ENCODE results near the gene SIM2.
A peak's percentile ranks its signal among the peaks of the same experiment; 100 is the strongest.
"Not testable (repeated sequence)": the region's sequence is repeated elsewhere in the genome, so short reads cannot be mapped to it uniquely, and the experiment has no call there.

SIM2 gene, protein sequence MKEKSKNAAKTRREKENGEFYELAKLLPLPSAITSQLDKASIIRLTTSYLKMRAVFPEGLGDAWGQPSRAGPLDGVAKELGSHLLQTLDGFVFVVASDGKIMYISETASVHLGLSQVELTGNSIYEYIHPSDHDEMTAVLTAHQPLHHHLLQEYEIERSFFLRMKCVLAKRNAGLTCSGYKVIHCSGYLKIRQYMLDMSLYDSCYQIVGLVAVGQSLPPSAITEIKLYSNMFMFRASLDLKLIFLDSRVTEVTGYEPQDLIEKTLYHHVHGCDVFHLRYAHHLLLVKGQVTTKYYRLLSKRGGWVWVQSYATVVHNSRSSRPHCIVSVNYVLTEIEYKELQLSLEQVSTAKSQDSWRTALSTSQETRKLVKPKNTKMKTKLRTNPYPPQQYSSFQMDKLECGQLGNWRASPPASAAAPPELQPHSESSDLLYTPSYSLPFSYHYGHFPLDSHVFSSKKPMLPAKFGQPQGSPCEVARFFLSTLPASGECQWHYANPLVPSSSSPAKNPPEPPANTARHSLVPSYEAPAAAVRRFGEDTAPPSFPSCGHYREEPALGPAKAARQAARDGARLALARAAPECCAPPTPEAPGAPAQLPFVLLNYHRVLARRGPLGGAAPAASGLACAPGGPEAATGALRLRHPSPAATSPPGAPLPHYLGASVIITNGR

DNA sequence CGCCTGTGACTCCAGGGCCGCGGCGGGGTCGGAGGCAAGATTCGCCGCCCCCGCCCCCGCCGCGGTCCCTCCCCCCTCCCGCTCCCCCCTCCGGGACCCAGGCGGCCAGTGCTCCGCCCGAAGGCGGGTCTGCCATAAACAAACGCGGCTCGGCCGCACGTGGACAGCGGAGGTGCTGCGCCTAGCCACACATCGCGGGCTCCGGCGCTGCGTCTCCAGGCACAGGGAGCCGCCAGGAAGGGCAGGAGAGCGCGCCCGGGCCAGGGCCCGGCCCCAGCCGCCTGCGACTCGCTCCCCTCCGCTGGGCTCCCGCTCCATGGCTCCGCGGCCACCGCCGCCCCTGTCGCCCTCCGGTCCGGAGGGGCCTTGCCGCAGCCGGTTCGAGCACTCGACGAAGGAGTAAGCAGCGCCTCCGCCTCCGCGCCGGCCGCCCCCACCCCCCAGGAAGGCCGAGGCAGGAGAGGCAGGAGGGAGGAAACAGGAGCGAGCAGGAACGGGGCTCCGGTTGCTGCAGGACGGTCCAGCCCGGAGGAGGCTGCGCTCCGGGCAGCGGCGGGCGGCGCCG is at the start of gene SIM2:
Gene SIM2 (plus strand): TSS at position 135 of the 565 bp plus-strand sequence. CDS start 632 bp downstream, outside the sequence.
- DNase-seq (ENCODE audit: low spot score) = no peak

DNA sequence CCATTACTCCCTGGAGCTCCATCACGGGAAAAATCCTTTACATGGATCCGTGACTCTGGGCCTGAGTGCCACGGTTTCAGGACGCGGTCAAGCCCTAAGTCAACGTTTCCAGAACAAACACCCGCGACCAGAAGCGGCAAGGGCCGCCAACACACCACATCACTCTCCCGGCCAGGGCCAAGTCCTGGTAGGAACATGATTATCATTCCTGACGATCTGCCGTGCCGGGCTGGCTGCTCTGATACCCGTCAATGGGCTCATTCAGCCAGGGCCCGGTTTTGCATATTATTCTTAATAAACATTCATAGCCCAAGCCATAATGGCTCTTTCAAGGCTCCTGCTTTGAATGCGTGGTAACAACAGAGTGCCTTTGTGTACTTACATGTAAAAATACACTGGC is 44.6 kb upstream of the SIM2 start:
- DNase-seq (ENCODE audit: low spot score) = peak; percentile 94

DNA sequence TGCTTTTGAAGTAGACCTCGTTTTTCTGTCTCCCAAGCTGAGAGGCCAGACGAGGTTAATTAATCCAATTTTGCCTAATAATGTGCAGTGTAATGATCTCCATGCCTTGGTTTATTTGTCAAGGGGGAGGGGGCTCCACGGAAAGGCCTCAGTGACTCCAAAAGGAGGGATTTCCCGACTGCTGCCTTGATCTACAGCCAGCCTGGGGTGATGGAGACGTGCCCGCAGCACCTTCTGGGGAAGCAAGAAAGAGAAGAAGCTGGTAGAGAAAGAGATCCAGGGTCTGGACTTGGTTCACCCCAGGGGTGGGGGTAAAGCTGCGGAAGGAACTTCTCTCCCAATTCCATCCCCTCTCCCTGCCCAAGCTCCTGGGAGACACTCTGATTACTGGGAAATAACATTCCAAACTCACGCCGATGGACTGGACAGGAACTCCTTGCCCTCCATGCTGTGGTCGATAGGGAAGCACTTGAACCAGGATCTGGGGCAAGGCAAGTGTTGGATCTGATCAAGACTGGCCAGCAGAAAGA is 44.1 kb upstream of the SIM2 start:
- DNase-seq (ENCODE audit: low spot score) = no peak

DNA sequence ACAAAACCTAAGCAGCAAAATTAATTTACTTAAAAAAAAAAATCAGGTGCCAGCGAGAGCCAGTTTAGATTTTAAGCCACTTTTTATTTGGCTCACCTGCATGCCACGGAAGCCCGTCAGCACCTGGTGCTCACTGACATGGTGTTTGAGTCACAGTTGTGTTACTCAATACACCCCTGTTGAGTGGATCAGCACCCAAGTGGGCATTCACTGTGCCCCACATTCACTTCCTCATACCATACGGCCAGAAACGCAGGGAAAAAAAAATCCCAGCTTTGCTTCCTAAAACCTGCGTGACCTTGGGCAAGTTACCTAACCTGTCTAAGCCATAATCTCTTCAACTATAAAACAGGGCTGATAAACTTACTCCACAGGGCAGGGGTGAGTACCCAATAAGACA is 42.8 kb upstream of the SIM2 start:
- DNase-seq (ENCODE audit: low spot score) = no peak

DNA sequence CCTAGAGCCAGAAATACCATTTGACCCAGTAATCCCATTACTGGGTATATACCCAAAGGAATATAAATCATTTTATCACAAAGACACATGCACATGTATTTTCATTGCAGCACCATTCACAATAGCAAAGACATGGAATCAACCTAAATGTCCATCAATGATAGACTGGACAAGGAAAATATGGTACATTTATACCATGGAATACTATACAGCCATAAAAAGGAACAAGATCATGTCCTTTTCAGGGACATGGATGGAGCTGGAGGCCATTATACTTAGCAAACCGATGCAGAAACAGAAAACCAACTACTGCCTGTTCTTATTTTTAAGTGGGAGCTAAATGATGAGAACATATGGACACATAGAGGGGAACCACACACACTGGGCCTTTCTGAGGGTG is 41.6 kb upstream of the SIM2 start:
- not testable (repeated sequence) for DNase-seq (ENCODE audit: low spot score)

DNA sequence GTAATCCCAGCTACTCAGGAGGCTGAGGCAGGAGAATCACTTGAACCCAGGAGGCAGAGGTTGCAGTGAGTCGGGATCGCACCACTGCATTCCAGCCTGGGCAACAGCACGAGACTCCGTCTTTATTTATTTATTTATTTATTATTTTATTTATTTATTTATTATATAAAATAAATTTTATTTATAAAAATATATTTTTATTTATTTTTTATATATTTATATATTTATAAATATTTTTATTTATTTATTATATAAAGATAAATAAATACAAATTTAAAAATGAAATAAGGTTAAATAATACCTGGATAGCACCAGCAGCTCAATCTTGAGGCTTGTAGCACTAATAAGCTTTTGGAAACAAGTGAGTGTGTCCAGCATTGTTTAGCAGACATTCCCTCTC is 40.9 kb upstream of the SIM2 start:
- DNase-seq (ENCODE audit: low spot score) = no peak

DNA sequence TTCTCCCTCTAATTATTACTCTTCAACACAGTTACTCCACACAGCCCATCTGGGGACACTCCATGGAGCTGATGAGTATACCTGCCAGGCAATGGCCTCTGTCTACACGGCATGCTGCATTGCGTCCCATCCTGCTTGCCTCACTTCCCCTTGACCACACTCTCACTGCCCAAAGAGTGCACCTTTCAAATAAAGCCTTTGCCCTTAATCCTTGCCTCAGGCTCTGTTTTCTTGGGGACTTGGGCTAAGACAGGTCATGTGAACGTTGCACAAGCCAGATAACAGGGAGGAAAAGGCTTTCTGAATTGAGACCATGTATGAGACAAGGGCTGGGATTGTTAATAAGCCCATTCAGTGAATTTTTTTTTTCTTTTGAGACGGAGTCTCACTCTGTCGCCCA is 40.0 kb upstream of the SIM2 start:
- DNase-seq (ENCODE audit: low spot score) = no peak

DNA sequence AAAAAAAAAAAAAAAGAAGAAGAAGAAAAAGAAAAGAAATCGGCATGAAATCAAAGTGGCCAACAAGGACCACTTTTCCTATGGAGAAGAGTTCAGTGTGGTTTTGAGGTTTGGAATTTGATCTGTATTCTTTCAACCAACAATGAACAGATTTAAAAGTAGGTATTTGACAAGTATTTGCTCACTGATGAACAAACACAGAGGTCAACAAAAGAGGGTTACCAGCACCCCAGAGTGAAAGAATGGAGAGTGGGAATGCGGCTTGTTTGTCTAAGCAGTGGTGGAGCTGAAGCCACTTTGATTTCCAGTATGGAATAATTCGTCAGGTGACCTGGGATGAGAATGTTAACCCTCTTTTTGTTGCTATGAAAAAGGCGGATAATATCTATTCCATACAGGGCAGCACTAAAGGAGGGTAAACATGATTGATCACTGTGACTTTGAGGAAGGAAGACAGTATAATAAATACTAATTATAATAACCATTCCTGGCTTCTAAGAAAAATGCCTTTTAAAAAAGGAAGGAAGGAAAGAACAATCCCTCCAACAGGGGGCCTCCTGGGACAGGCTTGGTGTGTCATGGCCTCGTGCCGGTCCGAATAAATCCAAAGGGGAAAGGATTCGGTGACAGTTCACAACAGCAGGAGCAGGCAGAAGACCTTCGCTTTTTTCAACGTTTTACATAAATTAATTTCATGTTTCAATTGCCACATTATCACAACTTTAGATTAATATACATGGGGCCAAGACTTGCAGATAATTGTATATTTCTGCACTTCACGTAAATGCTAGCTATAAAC is 37.2 kb upstream of the SIM2 start:
- DNase-seq (ENCODE audit: low spot score) = no peak

DNA sequence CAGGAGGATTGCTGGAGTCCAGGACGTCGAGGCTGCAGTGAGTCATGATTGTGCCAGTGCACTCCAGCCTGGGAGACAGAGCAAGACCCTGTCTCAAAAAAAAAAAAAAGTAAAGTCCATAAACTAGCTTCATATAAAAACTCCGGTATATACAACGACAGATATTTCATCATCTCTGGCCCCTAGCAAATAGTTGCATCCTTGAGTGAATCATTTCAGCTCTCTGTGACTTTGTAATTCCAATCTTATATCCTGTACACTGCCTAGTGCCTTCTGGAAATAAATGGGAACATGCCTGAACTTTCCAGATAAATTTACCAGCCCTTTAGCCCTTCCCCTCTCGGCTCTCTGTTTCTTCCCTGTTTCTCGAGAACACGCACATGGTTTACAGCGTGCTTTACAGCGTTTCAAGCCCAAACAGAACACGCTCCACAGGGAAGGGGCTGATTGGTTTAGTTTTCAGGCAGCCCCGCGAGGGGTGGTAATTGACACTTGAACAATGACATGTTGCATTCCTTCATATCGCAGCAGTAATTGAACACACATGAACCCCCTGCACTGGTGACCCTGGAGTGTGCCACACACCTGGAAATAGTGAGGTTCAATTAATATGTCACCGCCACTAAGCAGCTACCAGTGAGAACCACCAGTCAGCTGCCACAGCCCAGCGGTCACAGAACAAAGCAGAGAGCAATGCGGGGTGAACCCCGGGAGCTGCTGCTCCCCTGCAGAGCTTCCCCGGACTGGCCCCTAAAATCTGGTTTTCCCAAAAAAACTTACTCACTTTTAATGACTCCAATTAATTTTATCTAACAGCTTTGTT is 35.7 kb upstream of the SIM2 start:
- no peak for DNase-seq (ENCODE audit: low spot score)

DNA sequence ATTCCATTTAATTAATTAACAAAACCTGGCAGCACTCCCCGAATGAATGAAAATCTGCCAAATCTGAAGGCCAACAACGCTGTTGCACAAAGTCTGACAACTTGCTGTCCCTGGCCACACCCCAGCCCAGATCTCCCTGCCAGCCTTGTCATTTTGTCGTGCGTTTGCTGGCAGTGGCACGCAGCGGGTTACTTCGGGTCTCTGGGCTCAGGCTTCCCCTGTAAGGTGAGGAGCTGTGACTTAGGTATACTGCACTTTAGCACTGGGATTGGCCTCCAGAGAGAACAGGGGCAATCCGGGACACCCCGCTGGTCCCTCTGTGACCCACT is 34.3 kb upstream of the SIM2 start:
- DNase-seq (ENCODE audit: low spot score) = no peak

DNA sequence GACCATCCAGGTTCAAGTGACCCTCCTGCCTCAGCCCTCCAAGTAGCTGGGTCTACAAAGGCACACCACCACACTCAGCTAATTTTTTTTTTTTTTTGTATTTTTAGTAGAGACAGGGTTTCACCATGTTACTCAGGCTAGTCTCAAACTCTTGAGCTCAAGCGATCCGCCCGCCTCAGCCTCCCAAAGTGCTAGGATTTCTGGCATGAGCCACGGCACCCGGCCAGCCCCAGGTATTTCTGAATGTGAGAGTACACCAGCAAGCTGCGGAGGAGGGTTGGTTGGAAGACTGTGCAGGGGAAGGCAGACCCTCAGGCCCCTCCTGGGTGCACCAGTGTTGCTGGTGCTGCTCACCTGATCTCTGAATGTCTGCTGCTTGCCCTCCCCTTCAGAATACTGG is 33.1 kb upstream of the SIM2 start:
- no peak for DNase-seq (ENCODE audit: low spot score)

DNA sequence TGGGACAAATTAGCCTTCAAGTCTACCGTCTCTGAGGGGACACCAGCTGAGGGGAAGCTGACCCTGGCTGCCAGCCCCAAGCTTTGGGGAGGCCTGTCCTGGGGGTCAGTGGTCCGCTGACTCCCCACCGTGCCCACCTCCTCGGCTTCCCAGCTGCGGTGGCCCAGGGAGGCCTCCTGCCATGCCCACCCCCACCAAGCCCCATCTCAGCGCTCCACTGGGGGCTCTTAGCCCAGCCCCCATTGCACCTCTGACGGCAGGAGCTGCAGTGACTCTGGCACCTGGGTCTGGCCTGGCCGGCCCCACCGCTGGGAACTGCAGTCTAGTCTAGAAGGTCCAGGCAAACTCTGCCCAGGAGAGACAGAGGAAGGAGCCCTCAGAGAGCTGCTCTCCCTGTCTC is 30.2 kb upstream of the SIM2 start:
- DNase-seq (ENCODE audit: low spot score) = no peak

DNA sequence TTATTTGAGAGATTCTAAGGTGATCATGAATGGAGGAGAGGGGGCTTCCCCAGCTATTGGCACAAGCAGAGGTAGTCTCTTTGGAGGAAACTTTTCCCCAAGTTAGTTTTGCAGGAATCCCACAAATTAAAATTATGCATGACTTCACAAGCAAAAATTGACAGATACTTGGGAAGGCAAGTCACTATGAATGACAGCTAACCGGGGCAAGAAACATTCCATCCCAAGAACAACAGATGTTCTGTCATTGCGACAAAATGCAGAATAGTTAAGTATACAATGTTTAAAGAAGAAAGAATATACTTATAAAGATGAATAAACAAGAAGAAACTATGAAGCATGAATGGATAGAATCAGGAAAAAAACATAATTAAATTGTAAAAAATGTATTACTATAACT is 27.1 kb upstream of the SIM2 start:
- no peak for DNase-seq (ENCODE audit: low spot score)

DNA sequence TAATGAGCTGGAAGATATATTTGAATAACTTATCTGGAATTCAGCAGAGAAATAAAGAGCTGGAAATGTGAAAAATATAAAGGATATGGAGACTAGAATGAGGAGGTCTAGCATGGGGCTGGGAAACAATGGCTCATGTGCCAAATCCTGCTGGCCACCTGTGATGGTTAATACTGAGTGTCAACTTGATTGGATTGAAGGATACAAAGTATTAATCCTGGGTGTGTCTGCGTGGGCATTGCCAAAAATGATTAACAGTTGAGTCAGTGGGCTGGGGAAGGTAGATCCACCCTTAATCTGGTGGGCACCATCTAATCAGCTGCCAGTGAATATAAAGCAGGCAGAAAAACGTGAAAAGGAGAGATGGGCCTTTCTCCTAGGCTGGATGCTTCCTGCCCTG is 26.6 kb upstream of the SIM2 start:
- DNase-seq (ENCODE audit: low spot score) = not testable (repeated sequence)

DNA sequence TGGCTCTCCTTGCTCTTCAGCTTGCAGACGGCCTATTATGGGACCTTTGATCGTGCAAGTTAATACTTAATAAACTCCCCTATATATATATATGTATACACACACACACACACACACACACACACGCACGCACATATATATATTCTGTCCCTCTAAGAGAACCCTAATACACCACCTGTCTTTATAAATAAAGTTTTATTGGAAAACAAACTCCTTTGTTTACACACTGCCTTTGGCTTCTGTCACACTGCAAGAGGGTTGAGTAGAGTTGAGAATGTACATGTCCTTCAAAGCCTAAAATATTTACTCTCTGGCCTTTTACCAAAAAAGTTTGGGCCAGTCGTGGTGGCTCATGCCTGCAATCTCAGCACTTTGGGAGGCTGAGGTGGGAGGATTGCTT is 26.2 kb upstream of the SIM2 start:
- no peak for DNase-seq (ENCODE audit: low spot score)

DNA sequence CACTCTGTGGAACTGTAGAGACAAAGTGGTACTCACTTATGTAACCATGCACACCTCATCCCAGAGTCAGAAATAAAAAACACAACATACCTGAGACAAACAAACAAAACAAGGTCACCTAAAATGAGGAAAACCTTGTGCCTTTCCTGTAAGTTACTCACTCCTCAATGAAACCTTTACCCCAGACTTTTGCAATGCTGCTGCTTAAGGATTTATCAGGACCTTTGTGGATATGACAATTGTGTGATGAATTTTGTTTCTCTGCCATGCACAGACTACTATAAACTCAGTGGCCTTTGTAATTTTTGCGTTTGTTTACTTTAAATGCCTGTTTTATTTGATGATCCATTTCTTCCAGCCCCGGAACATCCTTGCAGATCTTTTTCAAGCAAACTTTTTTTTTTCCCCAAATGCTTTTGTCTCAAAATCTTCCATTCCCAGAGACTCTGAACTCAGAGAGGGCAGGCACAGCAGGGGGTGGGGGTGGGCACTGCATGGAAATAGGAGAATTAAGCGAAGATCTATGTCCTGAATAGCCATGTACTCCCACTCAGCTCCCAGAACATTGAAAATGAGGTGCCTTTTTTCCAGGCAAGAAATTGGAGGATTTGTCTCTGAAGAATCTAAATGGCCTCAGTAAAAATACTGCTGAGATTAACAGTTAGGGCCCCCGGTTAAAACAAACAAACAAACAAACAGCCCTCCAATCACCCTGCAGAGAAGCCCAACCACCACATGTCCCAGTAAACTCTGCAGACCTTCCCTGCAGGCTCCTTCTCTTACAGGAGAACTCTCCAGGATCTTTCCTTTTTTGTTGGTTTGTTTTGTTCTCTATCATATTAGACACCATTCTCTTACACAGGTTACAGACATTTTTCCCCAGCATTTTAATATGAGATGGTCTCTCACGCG is 22.6 kb upstream of the SIM2 start:
- DNase-seq (ENCODE audit: low spot score) = no peak

DNA sequence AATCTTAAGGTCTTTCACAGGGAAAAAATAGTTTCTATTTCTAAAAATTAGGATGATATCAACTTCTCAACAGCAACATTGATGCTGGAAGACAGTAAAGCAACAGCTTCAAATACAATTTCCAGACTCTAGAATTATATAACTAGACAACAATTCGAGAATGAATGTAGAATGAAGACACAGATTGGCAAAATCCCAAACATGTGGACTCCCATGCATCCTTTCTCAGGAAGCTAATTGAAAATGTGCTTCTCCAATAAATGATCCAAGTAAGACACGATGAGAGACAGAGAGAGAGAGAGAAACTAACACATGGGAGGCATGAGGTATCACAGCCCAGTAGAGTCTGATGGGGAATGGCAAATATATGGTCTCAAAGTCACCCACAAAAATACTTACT is 21.5 kb upstream of the SIM2 start:
- DNase-seq (ENCODE audit: low spot score) = no peak

DNA sequence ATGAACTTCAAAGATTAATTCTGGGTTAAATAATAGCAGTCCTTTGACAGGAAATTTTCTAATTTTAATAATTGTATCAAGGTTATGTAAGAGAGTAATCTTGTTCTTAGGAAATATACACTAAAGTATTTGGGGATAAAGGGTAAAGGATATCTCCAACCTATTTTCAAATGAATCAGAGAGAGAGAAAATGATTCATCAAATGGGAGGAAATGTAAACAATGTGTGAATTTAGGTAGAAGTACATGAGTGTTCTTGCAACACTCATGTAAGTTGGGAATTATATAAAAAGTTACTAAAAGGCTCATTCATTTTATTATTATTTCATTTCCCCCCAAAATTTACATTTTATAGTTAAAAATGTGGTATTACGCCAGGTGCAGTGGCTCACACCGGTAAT is 20.4 kb upstream of the SIM2 start:
- DNase-seq (ENCODE audit: low spot score) = no peak

DNA sequence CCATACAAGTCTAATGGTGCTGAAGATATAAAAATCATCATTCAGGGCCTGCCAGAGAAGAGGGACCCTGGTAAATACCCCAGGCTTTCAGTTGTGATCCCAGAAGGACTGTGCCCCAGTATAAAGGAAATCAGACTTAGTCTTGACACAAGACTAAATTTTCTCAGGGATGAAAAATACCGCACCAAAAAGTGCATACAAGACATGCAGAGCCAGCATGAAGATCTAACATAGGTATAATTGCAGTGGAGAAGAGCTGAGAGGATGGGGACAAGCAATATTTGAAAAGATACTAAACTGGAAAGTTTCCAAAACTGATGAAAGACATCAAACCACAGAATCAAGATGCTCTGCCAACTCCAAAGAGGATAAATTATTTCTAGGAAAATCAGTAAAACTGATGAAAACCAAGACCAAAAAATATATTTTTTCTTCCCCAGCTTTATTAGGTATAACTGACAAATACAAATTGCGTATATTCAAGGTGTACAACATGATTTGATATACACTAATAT is 17.7 kb upstream of the SIM2 start:
- no peak for DNase-seq (ENCODE audit: low spot score)
